Measurements from ENCODE around the gene CDK5RAP1.
A peak's percentile ranks its signal among the peaks of the same experiment; 100 is the strongest.

Gene CDK5RAP1

GRCh38 chr20:33386673-33387072, 14.6 kb downstream of the CDK5RAP1 start:
- no peak for DNase-seq (ENCODE audit: low spot score)

GRCh38 chr20:33377366-33377765, 24.0 kb downstream of the CDK5RAP1 start:
- DNase-seq (ENCODE audit: low spot score), result no peak

GRCh38 chr20:33373735-33374605, 27.3 kb downstream of the CDK5RAP1 start:
- DNase-seq (ENCODE audit: low spot score), result peak; percentile 42

GRCh38 chr20:33372993-33373441, 28.3 kb downstream of the CDK5RAP1 start:
- no peak for DNase-seq (ENCODE audit: low spot score)

- no peak for DNase-seq (ENCODE audit: low spot score)
These were observed 31.0 kb downstream of the CDK5RAP1 start for GRCh38 chr20:33370291-33370690.

- DNase-seq (ENCODE audit: low spot score), result no peak
These were observed 38.4 kb downstream of the CDK5RAP1 start for GRCh38 chr20:33362898-33363297.

GRCh38 chr20:33359399-33360261, 41.7 kb downstream of the CDK5RAP1 start:
- no peak for DNase-seq (ENCODE audit: low spot score)

GRCh38 chr20:33353013-33353402, 48.3 kb downstream of the CDK5RAP1 start:
- DNase-seq (ENCODE audit: low spot score), result no peak

- no peak for DNase-seq (ENCODE audit: low spot score)
These were observed 48.9 kb downstream of the CDK5RAP1 start for GRCh38 chr20:33352258-33353012.

GRCh38 chr20:33351696-33352095, 49.6 kb downstream of the CDK5RAP1 start:
- DNase-seq (ENCODE audit: low spot score), result no peak

GRCh38 chr20:33349493-33349892, 51.8 kb downstream of the CDK5RAP1 start:
- DNase-seq (ENCODE audit: low spot score), result no peak

GRCh38 chr20:33348136-33348937, 53.0 kb downstream of the CDK5RAP1 start:
- no peak for DNase-seq (ENCODE audit: low spot score)

- DNase-seq (ENCODE audit: low spot score), result no peak
These were observed 56.0 kb downstream of the CDK5RAP1 start for GRCh38 chr20:33345342-33345741.

- DNase-seq (ENCODE audit: low spot score), result no peak
These were observed 57.8 kb downstream of the CDK5RAP1 start for GRCh38 chr20:33343521-33343920.

- no peak for DNase-seq (ENCODE audit: low spot score)
These were observed 61.7 kb downstream of the CDK5RAP1 start for GRCh38 chr20:33339515-33340058.

GRCh38 chr20:33338467-33339258, 62.7 kb downstream of the CDK5RAP1 start:
- no peak for DNase-seq (ENCODE audit: low spot score)

- DNase-seq (ENCODE audit: low spot score), result no peak
These were observed 63.7 kb downstream of the CDK5RAP1 start for GRCh38 chr20:33337531-33338165.

- no peak for DNase-seq (ENCODE audit: low spot score)
These were observed 64.2 kb downstream of the CDK5RAP1 start for GRCh38 chr20:33337119-33337518.

- DNase-seq (ENCODE audit: low spot score), result no peak
These were observed 64.9 kb downstream of the CDK5RAP1 start for GRCh38 chr20:33336375-33336774.

- DNase-seq (ENCODE audit: low spot score), result no peak
These were observed 67.2 kb downstream of the CDK5RAP1 start for GRCh38 chr20:33334111-33334510.
